Duodenal mucosa (tissue), 2 donors: ENCODE results near the gene CBLC.
"Not testable (repeated sequence)": the region's sequence is repeated elsewhere in the genome, so short reads cannot be mapped to it uniquely, and the experiment has no call there.

Source experiments
- H3K27ac ChIP-seq: one replicate; pipeline ENCODE4 v1.7.0; 2013; ENCODE audit warnings: low read depth, low read length
- H3K27me3 ChIP-seq, 2 donors: one replicate each; pipeline ENCODE4 v1.7.0; 2013; ENCODE audit warnings: low read length in 2 of 2, control low read depth in 1 of 2; ENCODE audit not compliant: insufficient read depth in 2 of 2, control insufficient read depth in 1 of 2
- H3K36me3 ChIP-seq, 2 donors: one replicate each; pipeline ENCODE4 v1.7.0; 2013; ENCODE audit warnings: low read length in 2 of 2, control low read depth in 1 of 2; ENCODE audit not compliant: insufficient read depth in 2 of 2, control insufficient read depth in 1 of 2
- H3K4me1 ChIP-seq, 2 donors: one replicate each; pipeline ENCODE4 v1.7.0; 2013; ENCODE audit warnings: low read length in 2 of 2, control low read depth in 1 of 2; ENCODE audit not compliant: insufficient read depth in 2 of 2, control insufficient read depth in 1 of 2
- H3K4me3 ChIP-seq, 2 donors: one replicate each; pipeline ENCODE4 v1.7.0; 2013; ENCODE audit warnings: low read length in 2 of 2, low read depth in 1 of 2
- H3K9ac ChIP-seq, 2 donors: one replicate each; pipeline ENCODE4 v1.7.0; 2013; ENCODE audit warnings: low read length in 2 of 2, low read depth in 1 of 2
- H3K9me3 ChIP-seq, 2 donors: one replicate each; pipeline ENCODE4 v1.7.0; 2013; ENCODE audit warnings: low read length in 2 of 2, control low read depth in 1 of 2; ENCODE audit not compliant: control insufficient read depth in 1 of 2

The CBLC gene

GRCh38 chr19:44781694-44782093 is 4.0 kb downstream of the CBLC start:
- not testable (repeated sequence) for H3K27ac ChIP-seq, H3K27me3 ChIP-seq, H3K4me3 ChIP-seq, H3K9me3 ChIP-seq, H3K9ac ChIP-seq
- Histone ChIP-seq H3K36me3 (peaks cover 0 to 27% of the 10 kb centered on the region in 2 donors), H3K4me1 (peaks cover 6 to 20% of the 10 kb centered on the region in 2 donors)

- Histone ChIP-seq H3K4me1 (peaks cover 6 to 20% of the 10 kb centered on the region in 2 donors), H3K27me3 (no peaks in the 10 kb centered on the region), H3K4me3 (no peak overlapping the region), H3K27ac (no peak overlapping the region), H3K36me3 (peaks cover 0 to 31% of the 10 kb centered on the region in 2 donors), H3K9ac (no peak overlapping the region), H3K9me3 (no peaks in the 10 kb centered on the region)
Observed at GRCh38 chr19:44782729-44783128, 5.0 kb downstream of the CBLC start.

- Histone ChIP-seq H3K27ac (no peak overlapping the region), H3K9ac (no peak overlapping the region), H3K36me3 (peaks cover 0 to 37% of the 10 kb centered on the region in 2 donors)
Observed at GRCh38 chr19:44783545-44783944, 5.9 kb downstream of the CBLC start.

GRCh38 chr19:44785271-44785670 is 7.6 kb downstream of the CBLC start:
- Histone ChIP-seq H3K36me3 (peaks cover 0 to 49% of the 10 kb centered on the region in 2 donors), H3K27me3 (no peaks in the 10 kb centered on the region), H3K27ac (no peak overlapping the region)

More at GRCh38 chr19:44783545-44783944, 5.9 kb downstream of the CBLC start:
- Histone ChIP-seq H3K4me3 (no peak overlapping the region), H3K9me3 (no peaks in the 10 kb centered on the region), H3K27me3 (no peaks in the 10 kb centered on the region), H3K4me1 (peaks cover 6 to 20% of the 10 kb centered on the region in 2 donors)

GRCh38 chr19:44785993-44786392 is 8.3 kb downstream of the CBLC start:
- H3K9me3 ChIP-seq = no peaks in the 10 kb centered on the region
- peaks cover 0 to 45% of the 10 kb centered on the region in 2 donors for H3K36me3 ChIP-seq
- peaks cover 2 to 3% of the 10 kb centered on the region in 2 donors for H3K4me1 ChIP-seq
- H3K27ac ChIP-seq = no peak overlapping the region
- H3K27me3 ChIP-seq = no peaks in the 10 kb centered on the region
- H3K9ac ChIP-seq = no peak overlapping the region
- no peak overlapping the region for H3K4me3 ChIP-seq

More at GRCh38 chr19:44785271-44785670, 7.6 kb downstream of the CBLC start:
- Histone ChIP-seq H3K4me1 (peaks cover 6 to 8% of the 10 kb centered on the region in 2 donors), H3K4me3 (no peak overlapping the region), H3K9me3 (no peaks in the 10 kb centered on the region), H3K9ac (no peak overlapping the region)

- no peak overlapping the region for H3K27ac ChIP-seq
- no peaks in the 10 kb centered on the region for H3K9me3 ChIP-seq
- no peaks in the 10 kb centered on the region for H3K4me1 ChIP-seq
- peaks cover 6 to 54% of the 10 kb centered on the region in 2 donors for H3K36me3 ChIP-seq
- H3K4me3 ChIP-seq = no peak overlapping the region
- no peak overlapping the region for H3K9ac ChIP-seq
- no peaks in the 10 kb centered on the region for H3K27me3 ChIP-seq
Observed at GRCh38 chr19:44788971-44789370, 11.3 kb downstream of the CBLC start.

- H3K9ac ChIP-seq = no peak overlapping the region
- no peaks in the 10 kb centered on the region for H3K27me3 ChIP-seq
- no peaks in the 10 kb centered on the region for H3K4me1 ChIP-seq
- no peaks in the 10 kb centered on the region for H3K9me3 ChIP-seq
- no peak overlapping the region for H3K4me3 ChIP-seq
- peaks cover 6 to 57% of the 10 kb centered on the region in 2 donors for H3K36me3 ChIP-seq
- H3K27ac ChIP-seq = no peak overlapping the region
Observed at GRCh38 chr19:44789943-44790483, 12.3 kb downstream of the CBLC start.

- Histone ChIP-seq H3K27me3 (no peaks in the 10 kb centered on the region), H3K4me3 (no peak overlapping the region), H3K27ac (no peak overlapping the region), H3K4me1 (no peaks in the 10 kb centered on the region), H3K9me3 (no peaks in the 10 kb centered on the region), H3K9ac (no peak overlapping the region), H3K36me3 (peaks cover 6 to 55% of the 10 kb centered on the region in 2 donors)
Observed at GRCh38 chr19:44792281-44792680, 14.6 kb downstream of the CBLC start.

GRCh38 chr19:44794610-44795009 is 16.9 kb downstream of the CBLC start:
- Histone ChIP-seq H3K36me3 (peaks cover 6 to 55% of the 10 kb centered on the region in 2 donors), H3K4me1 (no peaks in the 10 kb centered on the region), H3K9me3 (no peaks in the 10 kb centered on the region), H3K27me3 (no peaks in the 10 kb centered on the region), H3K4me3 (no peak overlapping the region), H3K27ac (no peak overlapping the region), H3K9ac (no peak overlapping the region)

- H3K27ac ChIP-seq = no peak overlapping the region
- H3K9ac ChIP-seq = no peak overlapping the region
- no peaks in the 10 kb centered on the region for H3K27me3 ChIP-seq
- H3K4me1 ChIP-seq = peaks cover 6% of the 10 kb centered on the region in 2 donors
- H3K9me3 ChIP-seq = no peaks in the 10 kb centered on the region
- no peak overlapping the region for H3K4me3 ChIP-seq
- H3K36me3 ChIP-seq = peaks cover 6 to 50% of the 10 kb centered on the region in 2 donors
Observed at GRCh38 chr19:44795398-44795987, 17.8 kb downstream of the CBLC start.
